H1 (cell line): Measurements from ENCODE around the gene SLC35D2.

Experiments used
- BRCA1 ChIP-seq: IDR thresholded peaks from 2 replicates; pipeline ENCODE4 v1.6.1; 2012; ENCODE audit warnings: low read depth, low read length, improper control_type of control experiment
- CTCF ChIP-seq, 3 experiments: IDR thresholded peaks; 1 replicate in 2 of 3; 2 replicates in 1 of 3; pipeline versions ENCODE4 v1.5.1 to v1.6.1; 2011; ENCODE audit warnings: low read length in 3 of 3, mild to moderate bottlenecking in 3 of 3, inconsistent platforms in 2 of 3, low read depth in 1 of 3, moderate library complexity in 1 of 3; ENCODE audit not compliant: insufficient read depth in 1 of 3; ENCODE audit errors: control extremely low read depth in 1 of 3
- POLR2A ChIP-seq, 2 experiments: IDR thresholded peaks; 1 replicate in 1 of 2; 2 replicates in 1 of 2; pipeline ENCODE4 v1.6.1; 2011; ENCODE audit warnings: low read depth in 2 of 2, low read length in 2 of 2, mild to moderate bottlenecking in 2 of 2; ENCODE audit errors: control extremely low read depth in 1 of 2
- RFX5 ChIP-seq: IDR thresholded peaks from 2 replicates; pipeline ENCODE4 v1.6.1; 2011; ENCODE audit warnings: low read depth, low read length, improper control_type of control experiment, borderline replicate concordance

DNA sequence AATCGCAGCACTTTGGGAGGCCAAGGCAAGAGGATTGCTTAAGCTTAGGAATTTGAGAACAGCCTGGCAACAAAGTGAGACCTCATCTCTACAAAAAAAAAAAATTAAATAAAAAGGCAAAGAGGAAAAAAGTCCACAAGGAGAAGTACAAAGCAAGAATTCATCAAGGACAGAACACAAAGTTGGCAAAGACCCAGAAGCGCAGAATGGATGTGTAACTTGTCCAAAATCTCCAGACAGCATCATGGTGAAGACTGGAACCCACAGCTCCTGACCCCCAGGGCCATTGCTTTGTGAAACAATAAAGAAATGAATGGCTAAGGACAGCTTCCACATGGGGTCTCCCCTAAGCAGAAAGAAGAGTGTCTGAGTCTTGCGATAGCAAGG is 89.4 kb downstream of the SLC35D2 start:
- TF ChIP-seq CTCF (IDR thresholded peaks at IDR 0.05; ENCODE audit: control extremely low read depth in 1 of 3, insufficient read depth in 1 of 3, low read depth in 1 of 3, low read length in 3 of 3) (no peak), BRCA1 (no peak), POLR2A (IDR thresholded peaks at IDR 0.05; ENCODE audit: control extremely low read depth in 1 of 2, low read depth in 2 of 2, low read length in 2 of 2) (no peak), RFX5 (no peak)
